VCaP (cell line): ENCODE measurements around the gene CRBN.

ENCODE experiments used
- H3K27ac ChIP-seq: fragments of 450-650 bp; 2 replicates; pipeline ENCODE4 v1.5.1; 2017
- TF ChIP-seq, protein P1 (sequence below): fragments of 450-650 bp; conservative IDR thresholded peaks from 2 replicates; pipeline ENCODE4 v1.5.1; 2017; ENCODE audit warnings: mild to moderate bottlenecking, moderate library complexity

The CRBN gene

DNA sequence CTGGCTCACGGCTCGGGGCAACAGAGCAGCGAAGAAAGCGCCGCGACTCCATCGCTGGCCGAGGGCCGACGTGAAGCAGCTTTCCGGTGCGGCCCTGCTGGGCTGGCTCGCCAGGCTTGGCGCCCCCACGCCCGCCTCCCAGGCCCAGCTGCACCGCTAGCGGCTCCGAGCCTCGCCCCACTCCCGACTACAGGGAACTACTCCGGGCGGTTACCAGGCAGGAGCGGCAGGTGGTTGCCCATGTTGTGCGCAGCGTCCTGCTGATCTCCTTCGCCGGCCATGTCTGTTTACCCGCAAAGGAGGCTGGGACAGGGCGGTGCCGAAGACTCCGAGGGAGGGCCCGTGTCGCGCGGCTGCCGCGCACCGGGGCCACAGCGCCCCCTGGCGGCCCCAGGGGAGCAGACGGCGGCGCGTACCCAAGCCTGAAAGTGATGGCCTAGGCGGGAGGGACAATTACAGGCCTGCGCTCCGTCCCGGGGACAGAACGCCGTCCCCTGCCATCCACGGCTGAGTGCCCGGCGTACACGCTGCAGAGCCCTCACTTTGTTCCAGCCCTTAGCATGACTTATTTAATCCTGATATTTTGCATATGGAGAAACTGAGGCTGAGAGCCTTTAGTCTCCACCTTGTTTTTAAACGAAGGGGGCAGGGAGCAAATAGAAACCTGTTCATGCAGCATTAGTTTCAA is at the start of gene CRBN:
Gene CRBN (minus strand): TSS at position 285 of the 688 bp plus-strand sequence. CDS start 4 bp downstream, at position 281.
- H3K27ac ChIP-seq = peak within 1 kb of the TSS; percentile 85
- TF ChIP-seq, protein P1, sequence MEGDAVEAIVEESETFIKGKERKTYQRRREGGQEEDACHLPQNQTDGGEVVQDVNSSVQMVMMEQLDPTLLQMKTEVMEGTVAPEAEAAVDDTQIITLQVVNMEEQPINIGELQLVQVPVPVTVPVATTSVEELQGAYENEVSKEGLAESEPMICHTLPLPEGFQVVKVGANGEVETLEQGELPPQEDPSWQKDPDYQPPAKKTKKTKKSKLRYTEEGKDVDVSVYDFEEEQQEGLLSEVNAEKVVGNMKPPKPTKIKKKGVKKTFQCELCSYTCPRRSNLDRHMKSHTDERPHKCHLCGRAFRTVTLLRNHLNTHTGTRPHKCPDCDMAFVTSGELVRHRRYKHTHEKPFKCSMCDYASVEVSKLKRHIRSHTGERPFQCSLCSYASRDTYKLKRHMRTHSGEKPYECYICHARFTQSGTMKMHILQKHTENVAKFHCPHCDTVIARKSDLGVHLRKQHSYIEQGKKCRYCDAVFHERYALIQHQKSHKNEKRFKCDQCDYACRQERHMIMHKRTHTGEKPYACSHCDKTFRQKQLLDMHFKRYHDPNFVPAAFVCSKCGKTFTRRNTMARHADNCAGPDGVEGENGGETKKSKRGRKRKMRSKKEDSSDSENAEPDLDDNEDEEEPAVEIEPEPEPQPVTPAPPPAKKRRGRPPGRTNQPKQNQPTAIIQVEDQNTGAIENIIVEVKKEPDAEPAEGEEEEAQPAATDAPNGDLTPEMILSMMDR = peak; percentile 100

- H3K27ac ChIP-seq = no peak overlapping the region
- TF ChIP-seq, protein P1 = no peak
These were observed 48.1 kb upstream of the CRBN start for GRCh38 chr3:3227640-3228039.

DNA sequence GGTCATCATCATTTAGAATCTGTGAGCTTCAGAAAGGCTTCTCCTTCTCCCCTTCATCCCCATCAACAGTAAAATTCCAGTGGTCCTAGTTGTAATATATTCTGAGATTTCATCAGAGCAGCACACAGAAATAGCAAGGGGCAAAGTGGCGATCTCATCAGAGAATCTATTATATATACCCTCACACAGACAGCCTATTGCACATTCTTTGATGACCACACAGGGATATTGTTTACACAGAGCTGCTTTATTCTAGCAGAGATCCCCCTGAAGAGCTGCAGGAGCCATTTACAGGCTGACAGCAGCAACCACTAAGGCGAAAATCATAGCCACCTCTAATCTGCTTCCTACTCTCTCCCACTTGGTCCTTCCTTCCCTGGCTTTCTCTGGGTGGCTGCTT is 42.0 kb upstream of the CRBN start:
- no peak overlapping the region for H3K27ac ChIP-seq
- TF ChIP-seq, protein P1 = no peak

- H3K27ac ChIP-seq = no peak overlapping the region
- TF ChIP-seq, protein P1 = no peak
These were observed 36.9 kb upstream of the CRBN start for GRCh38 chr3:3216401-3216800.

GRCh38 chr3:3212781-3213440 is 33.4 kb upstream of the CRBN start:
- TF ChIP-seq, protein P1 = no peak

DNA sequence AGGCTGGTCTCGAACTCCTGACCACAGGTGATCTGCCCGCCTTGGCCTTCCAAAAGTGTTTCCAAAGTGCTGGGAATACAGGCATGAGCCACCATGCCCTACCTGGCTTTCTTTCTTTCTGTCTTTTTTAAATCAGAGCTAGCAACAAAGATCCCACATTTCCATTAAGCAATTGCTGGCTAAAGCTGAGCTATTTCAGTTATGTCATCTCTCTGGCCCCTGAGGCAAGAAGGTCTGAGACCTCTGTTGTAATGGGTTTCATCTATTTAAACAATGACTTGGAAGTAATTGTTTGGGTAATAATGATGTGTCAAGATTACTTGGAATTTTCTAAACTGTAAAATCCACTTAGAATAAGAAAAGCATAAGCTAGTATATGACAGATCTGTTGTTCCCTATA is 30.2 kb upstream of the CRBN start:
- TF ChIP-seq, protein P1 = no peak
- H3K27ac ChIP-seq = no peak overlapping the region

More at GRCh38 chr3:3212781-3213440, 33.4 kb upstream of the CRBN start:
- H3K27ac ChIP-seq = no peak overlapping the region

GRCh38 chr3:3209057-3209456 is 29.6 kb upstream of the CRBN start:
- H3K27ac ChIP-seq = no peak overlapping the region
- TF ChIP-seq, protein P1 = no peak
